ENCODE measurements around the gene TGM3.
"Not testable (repeated sequence)": the region's sequence is repeated elsewhere in the genome, so short reads cannot be mapped to it uniquely, and the experiment has no call there.

The TGM3 gene

GRCh38 chr20:2295886-2296515 lies at the start of gene TGM3:
Gene TGM3 (plus strand): TSS chr20:2296001. CDS start chr20:2296064, 63 bp downstream.
- no peak for DNase-seq

GRCh38 chr20:2246069-2246491 lies 49.7 kb upstream of the TGM3 start:
- no peak for DNase-seq

- DNase-seq = no peak
These were observed 47.0 kb upstream of the TGM3 start for GRCh38 chr20:2248837-2249236.

GRCh38 chr20:2249935-2250334 lies 45.9 kb upstream of the TGM3 start:
- no peak for DNase-seq

- DNase-seq = no peak
These were observed 43.3 kb upstream of the TGM3 start for GRCh38 chr20:2252419-2252997.

GRCh38 chr20:2253256-2253655 lies 42.5 kb upstream of the TGM3 start:
- DNase-seq = no peak

GRCh38 chr20:2254333-2254732 lies 41.5 kb upstream of the TGM3 start:
- no peak for DNase-seq

GRCh38 chr20:2255926-2256531 lies 39.8 kb upstream of the TGM3 start:
- no peak for DNase-seq

- no peak for DNase-seq
These were observed 36.1 kb upstream of the TGM3 start for GRCh38 chr20:2259731-2260130.

- no peak for DNase-seq
These were observed 35.6 kb upstream of the TGM3 start for GRCh38 chr20:2260250-2260649.

GRCh38 chr20:2261046-2261485 lies 34.7 kb upstream of the TGM3 start:
- no peak for DNase-seq

GRCh38 chr20:2261629-2262028 lies 34.2 kb upstream of the TGM3 start:
- no peak for DNase-seq

GRCh38 chr20:2264118-2264517 lies 31.7 kb upstream of the TGM3 start:
- DNase-seq = no peak

GRCh38 chr20:2264621-2265374 lies 31.0 kb upstream of the TGM3 start:
- not testable (repeated sequence) for DNase-seq

- no peak for DNase-seq
These were observed 22.0 kb upstream of the TGM3 start for GRCh38 chr20:2273634-2274302.

GRCh38 chr20:2276015-2276414 lies 19.8 kb upstream of the TGM3 start:
- no peak for DNase-seq

- no peak for DNase-seq
These were observed 16.5 kb upstream of the TGM3 start for GRCh38 chr20:2279253-2279779.

- DNase-seq = no peak
These were observed 15.7 kb upstream of the TGM3 start for GRCh38 chr20:2280082-2280481.

GRCh38 chr20:2281563-2281962 lies 14.2 kb upstream of the TGM3 start:
- DNase-seq = no peak

GRCh38 chr20:2282181-2282580 lies 13.6 kb upstream of the TGM3 start:
- no peak for DNase-seq

- DNase-seq = no peak
These were observed 11.9 kb upstream of the TGM3 start for GRCh38 chr20:2283706-2284423.

GRCh38 chr20:2285193-2285592 lies 10.6 kb upstream of the TGM3 start:
- no peak for DNase-seq
